SK-MEL-5 (cell line): ENCODE results near the gene NECAP2. TPM values are rescaled to one million over a fixed set of nuclear protein-coding genes. Genes with fewer than 3 reads are reported as not detected.
A peak's percentile ranks its signal among the peaks of the same experiment; 100 is the strongest.
"Not testable (repeated sequence)": the region's sequence is repeated elsewhere in the genome, so short reads cannot be mapped to it uniquely, and the experiment has no call there.

Source experiments
- DNase-seq: peaks from one replicate; pipeline ENCODE4 v3.0.0-alpha.2; 2016; ENCODE audit warnings: low read depth, low spot score
- in situ Hi-C: cut with HindIII; loops from 2 replicates; pipeline ENCODE4 v1.10.0; 2016; ENCODE audit warnings: low sequenced_read_pairs, high pct_unique_total_duplicates, low pct_unique_long_range_greater_than_20kb
- total RNA-seq: library from RNA; depleted of rRNA; stranded (reverse); fragments of >200 nt; shearing (Covaris generic); gene quantifications from 2 replicates; pipeline ENCODE4 v1.2.3, GENCODE V29; 2014

Gene NECAP2
- total RNA-seq, 1 experiment from 2014 or later, result 40.7 TPM

- in situ Hi-C loops, result no loop called here
- DNase-seq, result no peak
Measured at GRCh38 chr1:16449065-16449464, 8.5 kb downstream of the NECAP2 start.

- in situ Hi-C loops, result no loop called here
- no peak for DNase-seq
Measured at GRCh38 chr1:16449666-16450065, 9.1 kb downstream of the NECAP2 start.

DNA sequence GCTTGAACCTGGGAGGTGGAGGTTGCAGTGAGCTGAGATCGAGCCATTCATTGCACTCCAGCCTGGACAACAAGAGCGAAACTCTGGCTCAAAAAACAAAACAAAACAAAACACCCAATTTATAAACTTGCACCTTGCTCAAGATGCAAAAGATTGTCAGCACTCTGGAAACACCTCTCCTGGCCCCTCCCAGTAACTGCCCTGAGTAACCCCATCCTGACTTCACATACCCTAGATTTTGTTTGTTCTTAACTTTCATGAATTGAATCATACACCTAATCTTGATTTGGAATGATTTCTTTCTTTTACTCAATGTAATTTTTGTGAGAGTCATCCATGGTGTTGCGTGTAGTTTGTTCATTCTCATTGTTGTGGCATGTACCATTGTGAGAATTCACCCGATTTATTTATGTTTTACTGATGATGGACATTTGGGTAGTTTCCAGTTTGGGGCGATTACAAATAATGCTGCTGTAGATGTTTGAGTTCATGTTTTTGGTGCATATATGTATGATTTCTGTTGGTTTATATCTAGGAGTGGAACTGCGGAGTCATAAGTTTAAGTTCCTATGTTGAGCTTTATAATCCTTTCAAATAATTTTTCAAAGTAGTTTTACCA is 10.4 kb downstream of the NECAP2 start:
- in situ Hi-C loops, result no loop called here
- DNase-seq, result no peak

DNA sequence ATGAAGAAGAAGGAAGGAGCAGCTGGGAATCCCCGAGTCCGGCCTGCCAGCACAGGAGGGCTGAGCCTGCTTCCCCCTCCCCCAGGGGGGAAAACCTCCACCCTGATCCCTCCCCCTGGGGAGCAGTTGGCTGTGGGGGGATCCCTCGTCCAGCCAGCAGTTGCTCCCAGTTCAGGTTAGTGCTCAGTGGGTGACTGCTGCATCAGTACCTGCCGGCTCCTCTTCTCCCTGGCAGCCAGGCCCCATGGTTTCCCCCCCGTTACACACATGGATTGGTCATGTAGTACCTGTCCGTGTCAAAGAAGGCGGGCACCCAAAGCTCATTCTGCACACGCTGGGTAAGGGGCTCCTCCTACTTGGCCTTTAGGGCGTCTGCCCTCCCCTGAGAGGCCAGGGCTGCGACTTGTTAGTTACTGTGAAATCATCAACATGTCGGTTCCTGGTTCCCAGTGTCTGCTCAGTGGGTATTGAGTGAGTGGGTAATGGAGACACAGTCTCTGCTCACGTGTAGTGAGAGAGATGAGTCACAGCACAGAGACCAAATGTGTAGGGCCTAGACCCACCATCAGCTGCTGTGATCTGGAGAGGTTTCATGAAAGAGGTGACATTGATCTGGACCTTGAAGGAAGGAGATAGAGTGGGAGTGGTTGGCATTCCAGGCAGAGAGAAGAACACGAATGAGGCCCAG is 11.5 kb downstream of the NECAP2 start:
- in situ Hi-C loops, result no loop called here
- no peak for DNase-seq

- in situ Hi-C loops, DNase-seq: not testable (repeated sequence)
Measured at GRCh38 chr1:16454909-16455308, 14.4 kb downstream of the NECAP2 start.

DNA sequence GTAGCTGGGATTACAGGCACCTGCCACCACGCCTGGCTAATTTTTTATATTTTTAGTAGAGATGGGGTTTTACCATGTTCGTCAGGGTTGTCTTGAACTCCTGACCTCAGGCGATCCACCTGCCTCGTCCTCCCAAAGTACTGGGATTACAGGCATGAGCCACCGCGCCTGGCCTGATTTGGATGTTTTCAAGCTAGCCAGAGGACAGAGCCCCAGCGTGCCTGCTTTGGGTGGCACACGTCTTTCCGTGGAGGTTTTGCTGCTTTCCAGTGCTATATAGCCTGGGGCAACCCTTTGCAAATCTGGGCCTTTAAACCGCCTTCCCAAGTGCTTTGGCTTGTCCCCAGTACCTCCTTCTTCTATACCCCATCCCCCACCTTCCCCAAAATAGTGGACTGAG is 15.6 kb downstream of the NECAP2 start:
- DNase-seq, in situ Hi-C loops: not testable (repeated sequence)

DNA sequence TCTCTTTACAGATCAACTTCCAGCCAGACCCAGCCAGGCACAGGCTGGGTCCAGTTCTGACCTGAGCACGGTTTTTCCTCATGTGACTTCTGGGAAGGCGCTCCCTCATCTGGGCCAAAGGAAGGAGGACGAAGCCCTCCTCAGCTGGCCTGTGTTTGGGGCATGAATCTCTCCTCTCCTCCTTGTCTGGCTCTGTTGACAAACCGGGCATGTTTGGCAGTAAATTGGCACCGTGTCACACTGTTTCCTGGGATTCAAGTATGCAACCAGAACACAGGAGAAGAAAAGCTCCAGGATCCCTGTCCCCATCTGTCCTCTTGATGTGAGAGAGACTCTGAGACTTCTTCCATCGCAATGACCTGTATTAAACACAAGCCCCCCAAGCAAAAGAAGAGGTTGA is 18.3 kb downstream of the NECAP2 start:
- no peak for DNase-seq
- in situ Hi-C loops, result no loop called here

GRCh38 chr1:16459352-16459925 is 18.9 kb downstream of the NECAP2 start:
- in situ Hi-C loops, result no loop called here
- no peak for DNase-seq

DNA sequence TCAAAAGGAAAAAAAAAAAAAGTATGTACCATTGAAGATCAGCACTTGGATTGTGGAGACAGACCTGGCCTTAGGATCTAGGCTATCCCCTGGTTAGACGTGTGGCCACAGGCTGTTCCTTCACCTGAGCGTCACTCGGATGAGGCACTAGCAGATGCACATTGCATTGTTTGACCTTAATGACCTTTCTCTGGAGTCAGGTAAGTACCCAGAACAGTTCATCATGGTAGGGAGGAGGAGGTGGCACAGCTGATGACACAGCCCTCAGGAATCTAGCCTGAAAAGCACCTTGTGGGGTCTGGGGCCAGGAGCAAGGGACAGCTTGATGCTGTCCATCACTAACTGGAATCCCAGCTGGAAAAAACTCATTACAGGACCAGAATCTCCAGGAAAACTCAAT is 21.2 kb downstream of the NECAP2 start:
- DNase-seq, result no peak
- in situ Hi-C loops, result no loop called here

DNA sequence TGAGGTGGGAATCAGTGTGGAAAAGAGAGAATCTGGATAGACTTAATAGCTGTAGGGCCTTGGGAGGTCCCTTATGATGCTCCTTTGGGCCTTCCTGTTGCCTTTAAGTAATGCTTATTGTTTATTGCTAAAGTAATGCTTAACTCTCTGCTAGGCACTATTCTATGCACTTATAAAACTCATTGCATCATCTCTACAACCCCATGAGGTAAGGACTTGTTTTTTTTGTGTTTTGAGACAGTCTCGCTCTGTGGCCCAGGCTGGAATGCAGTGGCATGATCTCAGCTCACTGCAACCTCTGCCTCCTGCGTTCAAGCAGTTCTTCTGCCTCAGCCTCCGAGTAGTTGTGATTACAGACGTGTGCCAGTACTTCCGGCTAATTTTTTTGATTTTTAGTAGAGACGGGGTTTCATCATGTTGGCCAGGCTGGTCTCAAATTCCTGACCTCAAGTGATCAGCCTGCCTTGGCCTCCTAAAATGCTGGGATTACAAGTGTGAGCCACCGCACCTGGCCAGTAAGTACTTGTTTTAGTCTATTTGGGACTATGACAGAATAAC is 22.3 kb downstream of the NECAP2 start:
- in situ Hi-C loops, result no loop called here
- DNase-seq, result no peak

DNA sequence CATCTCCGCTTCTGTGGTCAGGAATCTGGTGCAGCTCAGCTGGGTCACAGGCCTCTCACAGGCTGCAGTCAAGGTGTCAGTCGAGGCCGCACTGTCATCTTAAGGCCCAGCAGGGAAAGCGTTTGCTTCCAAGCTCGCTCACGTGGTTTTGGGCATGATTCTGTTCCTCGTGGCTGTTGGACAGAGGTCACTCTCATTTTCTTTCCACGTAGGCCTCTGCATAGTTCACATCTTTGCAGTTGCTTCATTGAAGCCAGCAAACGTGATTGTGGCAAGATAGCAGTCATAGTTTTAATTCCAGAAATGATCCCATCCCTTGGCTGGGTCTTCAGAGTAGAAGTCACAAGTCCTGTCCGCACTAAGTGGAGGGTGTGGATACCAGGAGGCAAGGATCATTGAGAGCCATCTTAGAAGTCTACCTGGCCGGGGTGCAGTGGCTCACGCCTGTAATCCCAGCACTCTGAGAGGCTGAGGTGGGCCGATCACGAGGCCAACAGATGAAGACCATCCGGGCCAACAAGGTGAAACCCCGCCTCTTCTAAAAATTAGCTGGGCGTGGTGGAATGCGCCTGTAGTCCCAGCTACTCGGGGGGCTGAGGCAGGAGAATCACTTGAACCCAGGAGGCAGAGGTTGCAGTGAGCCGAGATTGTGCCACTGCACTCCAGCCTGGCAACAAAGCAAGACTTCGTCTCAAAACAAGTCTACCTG is 24.5 kb downstream of the NECAP2 start:
- in situ Hi-C loops, result no loop called here

GRCh38 chr1:16468558-16468957 is 28.0 kb downstream of the NECAP2 start:
- in situ Hi-C loops, result no loop called here

More for the DNA sequence above, 24.5 kb downstream of the NECAP2 start:
- DNase-seq, result no peak

GRCh38 chr1:16474166-16474800 is 33.8 kb downstream of the NECAP2 start:
- DNase-seq, result no peak

More at GRCh38 chr1:16468558-16468957, 28.0 kb downstream of the NECAP2 start:
- DNase-seq, result no peak

DNA sequence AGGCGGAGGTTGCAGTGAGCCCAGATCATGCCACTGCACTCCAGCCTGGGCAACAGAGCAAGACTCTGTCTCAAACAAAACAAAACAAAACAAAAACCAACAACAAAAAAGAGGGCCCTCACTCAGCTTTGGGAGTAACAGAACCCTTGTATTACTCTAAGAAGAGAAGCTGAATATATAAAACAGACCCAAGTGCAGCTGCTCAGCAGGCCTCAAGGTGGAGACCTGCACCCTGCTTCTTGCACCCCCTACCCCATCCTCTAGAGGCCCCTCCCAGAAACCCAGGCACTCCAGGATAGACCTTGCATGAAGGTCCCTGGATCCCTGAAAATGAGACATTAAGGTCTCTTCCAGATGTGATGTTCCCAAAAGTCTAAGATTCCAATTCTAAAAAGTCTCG is 34.4 kb downstream of the NECAP2 start:
- in situ Hi-C loops, result not testable (repeated sequence)
- peak; percentile 29 for DNase-seq

More at GRCh38 chr1:16474166-16474800, 33.8 kb downstream of the NECAP2 start:
- in situ Hi-C loops, result no loop called here

GRCh38 chr1:16475771-16476770 is 35.5 kb downstream of the NECAP2 start:
- in situ Hi-C loops, DNase-seq: not testable (repeated sequence)

DNA sequence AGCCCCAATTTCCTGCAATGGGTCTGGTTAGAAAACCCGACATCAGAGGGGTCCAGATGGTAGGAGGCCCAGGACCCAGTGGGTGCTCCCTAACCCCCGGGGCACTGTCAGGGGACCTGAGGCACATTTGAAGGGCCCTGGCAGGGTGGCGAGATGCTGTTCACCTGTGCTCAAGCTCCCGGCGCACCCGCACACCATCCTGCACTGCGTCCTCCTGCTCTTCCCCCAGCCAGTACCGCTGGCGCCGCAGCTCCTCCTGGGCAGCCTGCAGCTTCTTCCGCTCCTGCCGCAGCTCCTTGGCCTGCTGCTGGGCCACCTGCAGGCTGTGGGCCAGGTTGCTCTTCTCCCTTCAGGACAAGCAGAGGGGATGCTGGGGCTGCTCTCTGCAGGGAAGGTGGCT is 37.6 kb downstream of the NECAP2 start:
- DNase-seq, result no peak
- in situ Hi-C loops, result no loop called here
